Astrocyte of the cerebellum (primary cell): ENCODE measurements around the gene RTKN2.
"Not testable (repeated sequence)": the region's sequence is repeated elsewhere in the genome, so short reads cannot be mapped to it uniquely, and the experiment has no call there.

Experiments used
- DNase-seq: peaks from one replicate; pipeline ENCODE4 v3.0.0-alpha.2; 2011; ENCODE audit warnings: low read depth
- H3K4me3 ChIP-seq: 2 replicates; pipeline ENCODE4 v1.5.1; 2011; ENCODE audit warnings: mild to moderate bottlenecking, low read depth, low read length, moderate library complexity
- in situ Hi-C: cut with HindIII; loops from 2 replicates; pipeline ENCODE4 v1.10.0; 2017; ENCODE audit warnings: low sequenced_read_pairs
- TF ChIP-seq, protein P1 (sequence below): IDR thresholded peaks from 2 replicates; pipeline ENCODE4 v1.5.1; 2012; ENCODE audit warnings: low read length, low read depth, moderate library complexity, mild to moderate bottlenecking; ENCODE audit errors: missing control alignments

RTKN2 gene

DNA sequence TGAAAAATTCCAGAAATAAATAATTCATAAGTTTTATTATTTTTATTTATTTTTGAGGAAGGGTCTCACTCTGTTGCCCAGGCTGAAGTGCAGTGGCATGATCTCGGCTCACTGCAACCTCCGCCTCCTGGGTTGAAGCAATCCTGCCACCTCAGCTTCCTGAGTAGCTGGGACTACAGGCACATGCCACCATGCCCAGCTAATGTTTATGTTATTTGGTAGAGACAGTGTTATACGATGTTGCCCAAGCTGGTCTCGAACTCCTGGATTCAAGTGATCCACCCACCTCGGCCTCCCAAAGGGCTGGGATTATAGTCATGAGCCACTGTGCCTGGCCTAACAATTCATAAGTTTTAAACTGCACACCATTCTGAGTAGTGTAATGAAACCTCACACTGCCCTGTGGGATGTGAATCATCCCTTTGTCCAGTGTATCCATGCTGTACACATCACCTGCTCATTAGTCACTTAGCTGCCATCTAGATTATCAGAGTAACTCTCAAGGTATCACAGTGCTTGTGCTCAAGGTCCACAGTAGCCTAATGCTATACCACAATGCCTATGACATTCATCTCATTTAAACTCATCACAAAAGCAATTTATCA lies 17.9 kb downstream of the RTKN2 start:
- no peak for DNase-seq
- in situ Hi-C loops: no loop called here
- H3K4me3 ChIP-seq: no peak overlapping the region
- TF ChIP-seq, protein P1, sequence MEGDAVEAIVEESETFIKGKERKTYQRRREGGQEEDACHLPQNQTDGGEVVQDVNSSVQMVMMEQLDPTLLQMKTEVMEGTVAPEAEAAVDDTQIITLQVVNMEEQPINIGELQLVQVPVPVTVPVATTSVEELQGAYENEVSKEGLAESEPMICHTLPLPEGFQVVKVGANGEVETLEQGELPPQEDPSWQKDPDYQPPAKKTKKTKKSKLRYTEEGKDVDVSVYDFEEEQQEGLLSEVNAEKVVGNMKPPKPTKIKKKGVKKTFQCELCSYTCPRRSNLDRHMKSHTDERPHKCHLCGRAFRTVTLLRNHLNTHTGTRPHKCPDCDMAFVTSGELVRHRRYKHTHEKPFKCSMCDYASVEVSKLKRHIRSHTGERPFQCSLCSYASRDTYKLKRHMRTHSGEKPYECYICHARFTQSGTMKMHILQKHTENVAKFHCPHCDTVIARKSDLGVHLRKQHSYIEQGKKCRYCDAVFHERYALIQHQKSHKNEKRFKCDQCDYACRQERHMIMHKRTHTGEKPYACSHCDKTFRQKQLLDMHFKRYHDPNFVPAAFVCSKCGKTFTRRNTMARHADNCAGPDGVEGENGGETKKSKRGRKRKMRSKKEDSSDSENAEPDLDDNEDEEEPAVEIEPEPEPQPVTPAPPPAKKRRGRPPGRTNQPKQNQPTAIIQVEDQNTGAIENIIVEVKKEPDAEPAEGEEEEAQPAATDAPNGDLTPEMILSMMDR: no peak

DNA sequence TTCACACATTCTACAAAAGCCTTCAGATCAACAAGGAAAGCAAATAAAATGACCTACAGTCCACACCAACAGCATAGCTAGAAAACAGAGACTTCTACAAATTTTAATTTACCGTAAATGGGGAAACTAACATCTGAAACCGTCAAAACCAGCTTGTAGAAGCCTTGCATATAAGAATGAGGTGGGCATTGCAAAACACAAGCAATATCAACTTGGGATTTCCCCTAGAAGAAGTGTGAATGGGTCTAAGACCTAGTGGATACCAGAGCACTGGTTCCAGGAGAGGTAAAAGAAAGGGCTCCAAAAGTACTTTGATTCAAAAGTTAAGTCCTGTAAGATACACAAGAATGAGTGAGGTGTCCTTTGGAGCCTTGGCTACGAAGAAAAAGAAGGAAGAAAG lies 18.7 kb downstream of the RTKN2 start:
- H3K4me3 ChIP-seq: no peak overlapping the region
- in situ Hi-C loops: no loop called here
- TF ChIP-seq, protein P1: no peak
- no peak for DNase-seq

DNA sequence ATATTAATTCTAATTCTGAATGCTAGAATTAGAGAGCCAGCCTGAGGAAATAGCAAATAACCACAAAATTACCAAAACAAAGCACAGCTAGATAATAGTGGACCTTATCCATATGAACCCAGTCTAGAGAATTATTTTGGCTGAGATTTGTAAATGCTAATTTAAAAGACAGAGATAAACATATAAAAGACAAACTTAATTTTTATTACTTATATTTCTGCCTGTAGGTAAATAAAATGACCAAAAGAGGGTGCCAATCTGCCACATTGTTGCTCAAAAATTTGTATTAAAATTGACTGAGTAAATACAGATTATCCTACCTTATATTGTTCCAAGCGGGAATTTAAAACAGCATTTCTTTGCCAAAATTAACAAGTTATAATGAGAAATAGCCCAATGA lies 20.2 kb downstream of the RTKN2 start:
- in situ Hi-C loops: no loop called here
- TF ChIP-seq, protein P1: peak; percentile 27
- no peak overlapping the region for H3K4me3 ChIP-seq
- DNase-seq: no peak

DNA sequence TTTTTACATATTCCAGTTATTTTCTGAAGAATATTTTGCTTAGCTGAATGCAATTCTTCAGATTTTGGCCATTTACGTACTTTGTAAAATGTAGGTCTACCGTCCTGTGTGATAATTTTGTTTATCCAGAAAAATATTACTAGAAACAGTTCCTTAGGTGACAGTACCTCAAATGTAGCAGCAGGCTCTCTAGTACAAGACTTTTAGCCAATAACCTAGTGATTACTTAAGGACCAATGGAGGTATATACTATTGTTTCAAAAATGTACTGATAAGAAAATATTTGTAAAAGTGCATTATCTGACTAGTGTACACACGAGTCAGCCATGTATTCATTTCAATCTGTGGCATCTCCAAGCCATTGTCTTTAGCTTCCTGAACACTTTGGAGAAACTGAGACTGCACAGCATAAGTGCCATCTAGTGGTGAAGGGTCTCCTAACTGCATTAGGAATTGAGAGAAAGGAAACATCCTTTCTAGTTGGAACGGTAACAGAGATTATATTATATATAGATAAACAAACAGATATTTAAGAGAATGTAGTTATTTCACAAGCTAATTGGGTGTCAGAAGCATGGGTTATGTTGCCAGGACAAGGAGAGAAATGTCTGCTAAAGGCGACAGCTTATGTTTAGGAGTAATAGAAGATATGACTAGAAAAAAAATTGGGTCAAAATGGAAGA lies 23.7 kb downstream of the RTKN2 start:
- no peak overlapping the region for H3K4me3 ChIP-seq
- TF ChIP-seq, protein P1: peak; percentile 88
- peak; percentile 55 for DNase-seq
- in situ Hi-C loops: no loop called here

DNA sequence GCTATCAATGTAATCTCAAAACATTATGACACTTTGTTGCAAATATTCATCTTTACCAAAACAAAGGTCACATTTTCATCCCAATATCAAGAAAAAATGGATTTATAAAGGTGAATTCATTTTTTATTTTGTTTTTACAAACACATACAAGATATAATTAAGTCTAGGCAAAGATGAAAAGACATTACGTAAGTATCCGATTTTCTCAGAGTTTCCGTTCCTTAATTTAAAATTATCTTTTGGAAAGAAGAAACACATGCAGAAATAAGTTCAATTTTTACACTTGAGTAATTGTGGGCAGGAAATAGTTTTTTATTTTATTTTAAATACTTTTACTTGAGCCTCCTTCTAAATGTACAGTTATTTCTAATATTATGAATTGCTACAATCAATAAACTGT lies 24.6 kb downstream of the RTKN2 start:
- in situ Hi-C loops: no loop called here
- DNase-seq: no peak
- TF ChIP-seq, protein P1: no peak
- no peak overlapping the region for H3K4me3 ChIP-seq

DNA sequence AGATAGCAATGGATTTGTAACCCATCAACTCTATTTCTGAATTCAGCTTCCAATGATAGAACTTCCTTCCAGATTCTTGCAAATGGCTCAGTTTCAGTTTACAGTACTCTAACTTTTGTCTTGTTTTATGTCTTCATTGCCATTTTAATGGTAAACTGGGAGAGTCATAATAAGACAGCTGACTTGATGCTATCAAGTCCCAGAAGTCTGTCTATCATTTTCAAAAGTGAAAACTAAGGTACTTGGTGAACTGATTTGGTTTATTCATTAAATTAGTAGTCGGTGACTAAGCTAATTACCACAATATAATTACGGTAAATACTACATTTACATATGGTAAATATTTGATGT lies 25.0 kb downstream of the RTKN2 start:
- peak overlapping the region; percentile 16 for H3K4me3 ChIP-seq
- TF ChIP-seq, protein P1: no peak
- DNase-seq: no peak
- in situ Hi-C loops: no loop called here

DNA sequence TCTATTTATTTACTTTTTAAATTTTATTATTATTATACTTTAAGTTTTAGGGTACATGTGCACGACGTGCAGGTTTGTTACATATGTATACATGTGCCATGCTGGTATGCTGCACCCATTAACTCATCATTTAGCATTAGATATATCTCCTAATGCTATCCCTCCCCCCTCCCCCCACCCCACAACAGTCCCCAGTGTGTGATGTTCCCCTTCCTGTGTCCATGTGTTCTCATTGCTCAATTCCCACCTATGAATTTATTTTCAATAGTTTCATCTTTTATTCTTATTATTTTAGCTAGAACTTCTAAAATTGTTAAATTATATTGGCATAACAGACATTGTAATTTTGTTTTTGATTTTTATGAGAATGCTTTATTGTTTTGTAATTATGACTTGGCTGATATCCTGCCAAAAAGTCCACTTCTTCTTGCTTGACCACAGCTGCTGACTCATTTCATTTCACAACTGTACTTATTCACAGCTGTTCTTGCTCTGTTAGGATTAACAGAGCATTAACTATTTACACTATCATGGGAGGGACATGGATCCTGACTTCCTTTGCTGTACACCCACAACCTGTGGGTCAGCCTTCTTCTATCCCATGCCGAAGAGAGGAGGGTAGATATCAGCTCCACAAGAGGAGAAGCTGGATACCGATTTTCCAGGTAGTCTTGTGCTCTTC lies 25.5 kb downstream of the RTKN2 start:
- DNase-seq: peak; percentile 89
- in situ Hi-C loops: not testable (repeated sequence)
- peak overlapping the region; percentile 16 for H3K4me3 ChIP-seq

DNA sequence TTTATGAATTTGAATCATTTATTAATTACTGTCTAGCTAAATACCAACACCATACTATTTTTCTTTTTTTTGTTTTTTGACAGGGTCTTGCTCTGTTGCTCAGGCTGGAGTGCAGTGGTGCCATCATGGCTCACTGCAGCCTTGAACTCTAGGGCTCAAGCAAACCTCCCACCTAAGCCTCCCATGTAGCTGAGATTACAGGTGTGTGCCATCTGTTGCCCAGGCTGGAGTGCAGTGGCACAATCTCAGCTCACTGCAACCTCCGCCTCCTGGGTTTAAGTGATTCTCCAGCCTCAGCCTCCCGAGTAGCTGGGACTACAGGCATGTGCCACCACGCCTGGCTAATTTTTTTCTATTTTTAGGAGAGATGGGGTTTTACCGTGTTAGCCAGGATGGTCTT lies 27.1 kb downstream of the RTKN2 start:
- in situ Hi-C loops, H3K4me3 ChIP-seq, DNase-seq: not testable (repeated sequence)
